Breast epithelium (tissue), 3 donors: ENCODE data around the gene HYOU1.

Source experiments
- CTCF ChIP-seq, 3 donors: fragments of 450-650 bp; IDR thresholded peaks; one replicate each; pipeline ENCODE4 v1.5.1; 2016 to 2017; ENCODE audit warnings: antibody characterized with exemption in 3 of 3, mild to moderate bottlenecking in 3 of 3, moderate library complexity in 3 of 3
- POLR2A ChIP-seq: fragments of 450-650 bp; IDR thresholded peaks from one replicate; pipeline ENCODE4 v1.6.1; 2016; ENCODE audit warnings: antibody characterized with exemption, mild to moderate bottlenecking, moderate library complexity

- TF ChIP-seq POLR2A (no peak), CTCF (IDR thresholded peaks at IDR 0.05) (peak in 1 of 3 donors; percentile 8)
These were observed 44.9 kb upstream of the HYOU1 start, which contains the start of gene DPAGT1 for GRCh38 chr11:119101759-119102423.
